NCI-H2227 treated with DMSO at 0.1 percent for 48 hours (cell line): ENCODE measurements around the gene MAP3K8.
"Not testable (repeated sequence)": the region's sequence is repeated elsewhere in the genome, so short reads cannot be mapped to it uniquely, and the experiment has no call there.

Experiments
- DNase-seq: peaks from one replicate; lab custom pipeline; 2025; lab: John Stamatoyannopoulos, UW

The MAP3K8 gene

GRCh38 chr10:30447125-30447799 lies 13.3 kb downstream of the MAP3K8 start:
- DNase-seq, result no peak

GRCh38 chr10:30448092-30448491 lies 14.1 kb downstream of the MAP3K8 start:
- DNase-seq, result no peak

- DNase-seq, result no peak
Observed at GRCh38 chr10:30453764-30454527, 20.0 kb downstream of the MAP3K8 start.

GRCh38 chr10:30454744-30455510 lies 20.9 kb downstream of the MAP3K8 start:
- no peak for DNase-seq

- no peak for DNase-seq
Observed at GRCh38 chr10:30455816-30456215, 21.8 kb downstream of the MAP3K8 start.

- DNase-seq, result no peak
Observed at GRCh38 chr10:30456266-30456665, 22.3 kb downstream of the MAP3K8 start.

- no peak for DNase-seq
Observed at GRCh38 chr10:30459283-30459682, 25.3 kb downstream of the MAP3K8 start.

- DNase-seq, result no peak
Observed at GRCh38 chr10:30460121-30460520, 26.1 kb downstream of the MAP3K8 start.

GRCh38 chr10:30462513-30462912 lies 28.5 kb downstream of the MAP3K8 start:
- DNase-seq, result no peak

GRCh38 chr10:30463944-30464451 lies 30.0 kb downstream of the MAP3K8 start:
- DNase-seq, result no peak

- no peak for DNase-seq
Observed at GRCh38 chr10:30464675-30465074, 30.7 kb downstream of the MAP3K8 start.

- DNase-seq, result peak; percentile 39
Observed at GRCh38 chr10:30466445-30466844, 32.5 kb downstream of the MAP3K8 start.

GRCh38 chr10:30467651-30468338 lies 33.8 kb downstream of the MAP3K8 start:
- DNase-seq, result no peak

GRCh38 chr10:30472414-30473155 lies 38.6 kb downstream of the MAP3K8 start:
- no peak for DNase-seq

GRCh38 chr10:30475515-30475914 lies 41.5 kb downstream of the MAP3K8 start:
- DNase-seq, result not testable (repeated sequence)

GRCh38 chr10:30476511-30477155 lies 42.6 kb downstream of the MAP3K8 start:
- no peak for DNase-seq

GRCh38 chr10:30479513-30479912 lies 45.5 kb downstream of the MAP3K8 start:
- not testable (repeated sequence) for DNase-seq

- no peak for DNase-seq
Observed at GRCh38 chr10:30481603-30482002, 47.6 kb downstream of the MAP3K8 start.

GRCh38 chr10:30488316-30488715 lies 54.3 kb downstream of the MAP3K8 start:
- DNase-seq, result no peak

- no peak for DNase-seq
Observed at GRCh38 chr10:30489346-30489745, 55.4 kb downstream of the MAP3K8 start.
